ENCODE data around the gene TMEM135.

TMEM135 gene

DNA sequence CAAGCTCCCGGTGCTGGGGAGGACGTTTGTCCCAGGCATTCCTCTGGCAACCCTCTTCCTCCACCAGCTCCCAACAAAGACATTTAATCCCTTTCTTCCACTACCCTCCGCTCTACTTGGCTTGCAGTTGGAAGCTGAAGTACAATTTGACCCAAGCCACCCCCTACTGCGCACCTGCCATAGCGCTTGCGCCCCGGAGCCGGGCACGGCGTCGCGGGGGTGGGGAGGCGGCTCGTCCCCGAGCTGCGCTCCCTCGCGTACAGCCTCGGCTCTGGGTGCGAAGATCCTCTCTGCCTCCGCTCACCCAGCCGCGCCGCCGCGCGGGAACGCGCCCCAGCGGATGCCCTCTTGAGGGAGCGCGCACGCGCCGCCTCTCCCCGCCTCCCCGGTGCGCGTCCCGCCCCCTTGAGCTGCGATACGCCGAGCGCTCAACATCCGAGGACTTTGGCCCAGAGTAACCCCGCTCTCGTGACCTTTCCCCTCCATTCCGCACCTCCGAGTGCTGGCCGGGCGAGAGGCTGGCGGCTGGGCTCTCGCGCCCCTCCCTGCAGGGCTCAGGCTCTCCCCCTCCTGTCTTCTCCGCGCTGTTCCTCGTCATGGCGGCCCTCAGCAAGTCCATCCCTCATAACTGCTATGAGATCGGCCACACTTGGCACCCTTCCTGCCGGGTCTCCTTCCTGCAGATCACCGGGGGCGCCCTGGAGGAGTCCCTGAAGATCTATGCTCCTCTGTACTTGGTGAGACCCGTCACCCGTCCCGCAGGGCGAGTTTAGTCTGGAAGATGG is at the start of gene TMEM135:
Gene TMEM135, plus strand, starts transcription at position 485 of the 785 bp plus-strand sequence. Its CDS starts 112 bp downstream, at position 597.
- Histone ChIP-seq H3K4me2 (peak within 1 kb of the TSS; percentile 91), H3K4me3 (IDR thresholded peaks at IDR 0.05; ENCODE audit: insufficient read depth, low read depth, low read length) (peak within 1 kb of the TSS; percentile 92), H3K36me3 (ENCODE audit: insufficient read depth) (no peaks in the 10 kb centered on the region), H3K9ac (peak within 1 kb of the TSS; percentile 85), H2AFZ (ENCODE audit: low read depth) (peak within 1 kb of the TSS; percentile 99), H3K27ac (peak within 1 kb of the TSS; percentile 64), H3K79me2 (ENCODE audit: insufficient read depth, low read depth) (peaks cover 40% of the 10 kb centered on the region; the same call in 1 of the 2 replicates), H3K27me3 (ENCODE audit: insufficient read depth, low read depth) (no peaks in the 10 kb centered on the region), H4K20me1 (ENCODE audit: insufficient read depth) (no peaks in the 10 kb centered on the region), H3K4me1 (ENCODE audit: low read depth, poor library complexity, severe bottlenecking) (peaks cover 26% of the 10 kb centered on the region)
- TF ChIP-seq, protein P1, sequence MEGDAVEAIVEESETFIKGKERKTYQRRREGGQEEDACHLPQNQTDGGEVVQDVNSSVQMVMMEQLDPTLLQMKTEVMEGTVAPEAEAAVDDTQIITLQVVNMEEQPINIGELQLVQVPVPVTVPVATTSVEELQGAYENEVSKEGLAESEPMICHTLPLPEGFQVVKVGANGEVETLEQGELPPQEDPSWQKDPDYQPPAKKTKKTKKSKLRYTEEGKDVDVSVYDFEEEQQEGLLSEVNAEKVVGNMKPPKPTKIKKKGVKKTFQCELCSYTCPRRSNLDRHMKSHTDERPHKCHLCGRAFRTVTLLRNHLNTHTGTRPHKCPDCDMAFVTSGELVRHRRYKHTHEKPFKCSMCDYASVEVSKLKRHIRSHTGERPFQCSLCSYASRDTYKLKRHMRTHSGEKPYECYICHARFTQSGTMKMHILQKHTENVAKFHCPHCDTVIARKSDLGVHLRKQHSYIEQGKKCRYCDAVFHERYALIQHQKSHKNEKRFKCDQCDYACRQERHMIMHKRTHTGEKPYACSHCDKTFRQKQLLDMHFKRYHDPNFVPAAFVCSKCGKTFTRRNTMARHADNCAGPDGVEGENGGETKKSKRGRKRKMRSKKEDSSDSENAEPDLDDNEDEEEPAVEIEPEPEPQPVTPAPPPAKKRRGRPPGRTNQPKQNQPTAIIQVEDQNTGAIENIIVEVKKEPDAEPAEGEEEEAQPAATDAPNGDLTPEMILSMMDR (conservative IDR thresholded peaks at IDR 0.05; ENCODE audit: low read depth, low read length): no peak

DNA sequence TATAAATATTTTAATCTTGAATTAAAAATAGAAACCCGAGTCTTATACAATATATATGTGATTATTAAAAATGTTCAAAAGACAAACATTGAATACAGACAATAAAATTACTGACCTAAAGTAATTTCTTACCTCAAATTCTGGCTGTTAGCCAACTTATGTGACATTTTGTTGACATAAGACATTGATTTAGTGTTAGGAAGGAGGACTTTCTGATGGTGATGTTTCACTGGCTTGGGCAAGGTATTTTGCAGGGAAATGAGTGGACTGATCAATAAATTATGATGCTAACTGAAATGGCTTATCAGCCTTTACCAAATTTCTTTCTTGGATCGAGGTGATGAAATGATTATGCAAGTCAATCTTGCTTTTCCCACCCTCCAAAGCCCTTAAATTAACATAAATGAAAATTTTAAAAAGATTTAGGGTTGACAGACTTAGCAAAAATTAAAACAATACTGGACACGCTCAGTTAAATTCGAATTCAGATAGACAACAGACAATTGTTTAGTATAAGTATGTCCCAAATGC is 49.3 kb upstream of the TMEM135 start:
- Histone ChIP-seq H2AFZ (ENCODE audit: low read depth) (no peak overlapping the region), H3K4me3 (IDR thresholded peaks at IDR 0.05; ENCODE audit: insufficient read depth, low read depth, low read length) (no peak overlapping the region), H4K20me1 (ENCODE audit: insufficient read depth) (no peaks in the 10 kb centered on the region), H3K9ac (no peak overlapping the region), H3K36me3 (ENCODE audit: insufficient read depth) (no peaks in the 10 kb centered on the region), H3K27ac (no peak overlapping the region), H3K4me2 (no peak overlapping the region), H3K27me3 (ENCODE audit: insufficient read depth, low read depth) (no peaks in the 10 kb centered on the region), H3K4me1 (ENCODE audit: low read depth, poor library complexity, severe bottlenecking) (no peaks in the 10 kb centered on the region), H3K79me2 (ENCODE audit: insufficient read depth, low read depth) (no peaks in the 10 kb centered on the region)
- TF ChIP-seq, protein P1 (conservative IDR thresholded peaks at IDR 0.05; ENCODE audit: low read depth, low read length): no peak

DNA sequence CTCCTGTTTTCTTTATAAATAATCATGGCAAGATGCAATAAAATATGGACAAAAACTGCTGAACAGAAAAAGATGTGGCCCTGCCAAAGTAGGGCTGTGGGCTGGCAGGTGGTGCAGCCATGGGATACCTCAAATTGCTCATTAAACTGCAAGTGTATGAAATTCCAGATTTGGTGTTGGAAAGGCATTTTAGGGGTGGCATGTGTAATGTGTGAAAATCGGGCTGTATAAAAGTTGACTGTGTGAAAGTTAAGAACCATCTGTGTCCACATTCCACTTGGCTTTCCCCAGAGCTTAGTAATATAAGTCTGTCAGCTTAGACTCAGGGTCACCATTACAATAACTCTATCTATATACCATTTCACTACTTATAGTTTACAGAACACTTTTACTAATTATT is 47.7 kb upstream of the TMEM135 start:
- no peak overlapping the region for H3K4me2 ChIP-seq
- H2AFZ ChIP-seq (ENCODE audit: low read depth): no peak overlapping the region
- H3K4me3 ChIP-seq (IDR thresholded peaks at IDR 0.05; ENCODE audit: insufficient read depth, low read depth, low read length): no peak overlapping the region
- H3K9ac ChIP-seq: no peak overlapping the region
- no peaks in the 10 kb centered on the region for H4K20me1 ChIP-seq (ENCODE audit: insufficient read depth)
- H3K36me3 ChIP-seq (ENCODE audit: insufficient read depth): no peaks in the 10 kb centered on the region
- TF ChIP-seq, protein P1 (conservative IDR thresholded peaks at IDR 0.05; ENCODE audit: low read depth, low read length): no peak
- no peak overlapping the region for H3K27ac ChIP-seq
- H3K79me2 ChIP-seq (ENCODE audit: insufficient read depth, low read depth): no peaks in the 10 kb centered on the region
- H3K4me1 ChIP-seq (ENCODE audit: low read depth, poor library complexity, severe bottlenecking): no peaks in the 10 kb centered on the region
- no peaks in the 10 kb centered on the region for H3K27me3 ChIP-seq (ENCODE audit: insufficient read depth, low read depth)

DNA sequence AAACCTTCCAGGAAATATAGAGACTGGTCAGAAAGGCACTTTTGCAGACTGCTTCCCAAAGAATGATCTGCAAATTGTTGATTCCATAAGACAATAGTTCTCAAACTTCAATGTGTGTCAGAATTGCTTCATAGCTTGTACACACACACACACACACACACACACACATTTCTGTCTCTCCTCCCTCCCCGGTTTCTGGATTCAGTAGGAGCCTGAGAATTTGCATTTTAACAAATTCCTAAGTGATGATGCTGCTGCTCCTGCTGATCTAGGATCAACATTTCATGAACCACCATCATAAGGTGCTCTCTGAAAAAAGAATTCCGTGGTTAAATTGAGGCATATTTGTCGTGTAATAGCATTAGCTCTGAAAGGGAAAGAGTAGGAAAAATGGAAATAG is 47.2 kb upstream of the TMEM135 start:
- Histone ChIP-seq H3K4me3 (IDR thresholded peaks at IDR 0.05; ENCODE audit: insufficient read depth, low read depth, low read length) (no peak overlapping the region), H3K79me2 (ENCODE audit: insufficient read depth, low read depth) (no peaks in the 10 kb centered on the region), H2AFZ (ENCODE audit: low read depth) (no peak overlapping the region), H3K27ac (no peak overlapping the region), H3K4me2 (no peak overlapping the region), H4K20me1 (ENCODE audit: insufficient read depth) (no peaks in the 10 kb centered on the region), H3K27me3 (ENCODE audit: insufficient read depth, low read depth) (no peaks in the 10 kb centered on the region), H3K36me3 (ENCODE audit: insufficient read depth) (no peaks in the 10 kb centered on the region), H3K9ac (no peak overlapping the region), H3K4me1 (ENCODE audit: low read depth, poor library complexity, severe bottlenecking) (no peaks in the 10 kb centered on the region)
- TF ChIP-seq, protein P1 (conservative IDR thresholded peaks at IDR 0.05; ENCODE audit: low read depth, low read length): no peak

Measured in KMS-11 (cell line).